ENCODE measurements around the gene KRI1.
"Not testable (repeated sequence)": the region's sequence is repeated elsewhere in the genome, so short reads cannot be mapped to it uniquely, and the experiment has no call there.

Gene KRI1

GRCh38 chr19:10593148-10593547 is 27.3 kb upstream of the KRI1 start:
- Histone ChIP-seq H3K9ac (ENCODE audit: low read length) (no peak overlapping the region), H3K4me1 (ENCODE audit: control insufficient read depth, low read depth, low read length) (no peaks in the 10 kb centered on the region), H3K36me3 (ENCODE audit: control insufficient read depth, low read depth, low read length) (no peaks in the 10 kb centered on the region), H3K27me3 (ENCODE audit: control insufficient read depth, insufficient read depth, low read length) (no peaks in the 10 kb centered on the region), H3K4me3 (ENCODE audit: low read length) (no peak overlapping the region), H3K27ac (ENCODE audit: low read length) (no peak overlapping the region), H3K9me3 (ENCODE audit: control insufficient read depth, low read depth, low read length) (no peaks in the 10 kb centered on the region)

GRCh38 chr19:10587839-10588150 is 22.0 kb upstream of the KRI1 start:
- H3K36me3 ChIP-seq (ENCODE audit: control insufficient read depth, low read depth, low read length): no peaks in the 10 kb centered on the region
- no peak overlapping the region for H3K9ac ChIP-seq (ENCODE audit: low read length)
- H3K27me3 ChIP-seq (ENCODE audit: control insufficient read depth, insufficient read depth, low read length): no peaks in the 10 kb centered on the region
- H3K27ac ChIP-seq (ENCODE audit: low read length): no peak overlapping the region
- no peak overlapping the region for H3K4me3 ChIP-seq (ENCODE audit: low read length)
- H3K4me1 ChIP-seq (ENCODE audit: control insufficient read depth, low read depth, low read length): no peaks in the 10 kb centered on the region
- no peaks in the 10 kb centered on the region for H3K9me3 ChIP-seq (ENCODE audit: control insufficient read depth, low read depth, low read length)

- Histone ChIP-seq H3K9ac (ENCODE audit: low read length) (no peak within 1 kb of the TSS), H3K27ac (ENCODE audit: low read length) (no peak within 1 kb of the TSS), H3K9me3 (ENCODE audit: control insufficient read depth, low read depth, low read length) (no peaks in the 10 kb centered on the region), H3K4me1 (ENCODE audit: control insufficient read depth, low read depth, low read length) (no peaks in the 10 kb centered on the region), H3K27me3 (ENCODE audit: control insufficient read depth, insufficient read depth, low read length) (no peaks in the 10 kb centered on the region), H3K4me3 (ENCODE audit: low read length) (peak within 1 kb of the TSS; percentile 63), H3K36me3 (ENCODE audit: control insufficient read depth, low read depth, low read length) (no peaks in the 10 kb centered on the region)
Observed at GRCh38 chr19:10587022-10587838, 21.4 kb upstream of the KRI1 start, which contains the start of gene AP1M2. Gene AP1M2 (minus strand): TSS chr19:10587312. CDS start chr19:10587231, 81 bp downstream.

GRCh38 chr19:10586396-10586795 is 20.6 kb upstream of the KRI1 start:
- H3K4me3 ChIP-seq (ENCODE audit: low read length): peak overlapping the region; percentile 63
- H3K9ac ChIP-seq (ENCODE audit: low read length): no peak overlapping the region
- H3K9me3 ChIP-seq (ENCODE audit: control insufficient read depth, low read depth, low read length): no peaks in the 10 kb centered on the region
- H3K36me3 ChIP-seq (ENCODE audit: control insufficient read depth, low read depth, low read length): no peaks in the 10 kb centered on the region
- H3K4me1 ChIP-seq (ENCODE audit: control insufficient read depth, low read depth, low read length): no peaks in the 10 kb centered on the region
- no peak overlapping the region for H3K27ac ChIP-seq (ENCODE audit: low read length)
- H3K27me3 ChIP-seq (ENCODE audit: control insufficient read depth, insufficient read depth, low read length): no peaks in the 10 kb centered on the region

GRCh38 chr19:10583036-10583776 is 17.4 kb upstream of the KRI1 start:
- H3K4me1 ChIP-seq (ENCODE audit: control insufficient read depth, low read depth, low read length): no peaks in the 10 kb centered on the region
- H3K4me3 ChIP-seq (ENCODE audit: low read length): no peak overlapping the region
- no peaks in the 10 kb centered on the region for H3K9me3 ChIP-seq (ENCODE audit: control insufficient read depth, low read depth, low read length)
- no peak overlapping the region for H3K27ac ChIP-seq (ENCODE audit: low read length)
- H3K9ac ChIP-seq (ENCODE audit: low read length): no peak overlapping the region
- peaks cover 5% of the 10 kb centered on the region for H3K36me3 ChIP-seq (ENCODE audit: control insufficient read depth, low read depth, low read length)
- no peaks in the 10 kb centered on the region for H3K27me3 ChIP-seq (ENCODE audit: control insufficient read depth, insufficient read depth, low read length)

GRCh38 chr19:10582091-10582490 is 16.3 kb upstream of the KRI1 start:
- H3K4me1 ChIP-seq (ENCODE audit: control insufficient read depth, low read depth, low read length): no peaks in the 10 kb centered on the region
- H3K9ac ChIP-seq (ENCODE audit: low read length): no peak overlapping the region
- no peak overlapping the region for H3K4me3 ChIP-seq (ENCODE audit: low read length)
- H3K36me3 ChIP-seq (ENCODE audit: control insufficient read depth, low read depth, low read length): peaks cover 5% of the 10 kb centered on the region
- no peak overlapping the region for H3K27ac ChIP-seq (ENCODE audit: low read length)
- H3K27me3 ChIP-seq (ENCODE audit: control insufficient read depth, insufficient read depth, low read length): no peaks in the 10 kb centered on the region
- no peaks in the 10 kb centered on the region for H3K9me3 ChIP-seq (ENCODE audit: control insufficient read depth, low read depth, low read length)

- no peak overlapping the region for H3K27ac ChIP-seq (ENCODE audit: low read length)
- no peaks in the 10 kb centered on the region for H3K27me3 ChIP-seq (ENCODE audit: control insufficient read depth, insufficient read depth, low read length)
- no peaks in the 10 kb centered on the region for H3K4me1 ChIP-seq (ENCODE audit: control insufficient read depth, low read depth, low read length)
- H3K36me3 ChIP-seq (ENCODE audit: control insufficient read depth, low read depth, low read length): peaks cover 5% of the 10 kb centered on the region
- no peak overlapping the region for H3K9ac ChIP-seq (ENCODE audit: low read length)
- H3K9me3 ChIP-seq (ENCODE audit: control insufficient read depth, low read depth, low read length): no peaks in the 10 kb centered on the region
- no peak overlapping the region for H3K4me3 ChIP-seq (ENCODE audit: low read length)
Observed at GRCh38 chr19:10580979-10581631, 15.3 kb upstream of the KRI1 start.

GRCh38 chr19:10577951-10578350 is 12.1 kb upstream of the KRI1 start:
- H3K27me3 ChIP-seq (ENCODE audit: control insufficient read depth, insufficient read depth, low read length): no peaks in the 10 kb centered on the region
- H3K9ac ChIP-seq (ENCODE audit: low read length): no peak overlapping the region
- H3K4me3 ChIP-seq (ENCODE audit: low read length): no peak overlapping the region
- peaks cover 8% of the 10 kb centered on the region for H3K36me3 ChIP-seq (ENCODE audit: control insufficient read depth, low read depth, low read length)
- no peaks in the 10 kb centered on the region for H3K9me3 ChIP-seq (ENCODE audit: control insufficient read depth, low read depth, low read length)
- no peak overlapping the region for H3K27ac ChIP-seq (ENCODE audit: low read length)
- no peaks in the 10 kb centered on the region for H3K4me1 ChIP-seq (ENCODE audit: control insufficient read depth, low read depth, low read length)

- Histone ChIP-seq H3K36me3 (ENCODE audit: control insufficient read depth, low read depth, low read length) (peaks cover 8% of the 10 kb centered on the region), H3K27ac (ENCODE audit: low read length) (no peak overlapping the region), H3K4me3 (ENCODE audit: low read length) (no peak overlapping the region), H3K27me3 (ENCODE audit: control insufficient read depth, insufficient read depth, low read length) (no peaks in the 10 kb centered on the region), H3K9me3 (ENCODE audit: control insufficient read depth, low read depth, low read length) (no peaks in the 10 kb centered on the region), H3K4me1 (ENCODE audit: control insufficient read depth, low read depth, low read length) (no peaks in the 10 kb centered on the region), H3K9ac (ENCODE audit: low read length) (no peak overlapping the region)
Observed at GRCh38 chr19:10575011-10575716, 9.4 kb upstream of the KRI1 start.

GRCh38 chr19:10574462-10574861 is 8.7 kb upstream of the KRI1 start:
- Histone ChIP-seq H3K27me3 (ENCODE audit: control insufficient read depth, insufficient read depth, low read length) (no peaks in the 10 kb centered on the region), H3K9ac (ENCODE audit: low read length) (no peak overlapping the region), H3K27ac (ENCODE audit: low read length) (no peak overlapping the region), H3K36me3 (ENCODE audit: control insufficient read depth, low read depth, low read length) (peaks cover 5% of the 10 kb centered on the region), H3K4me3 (ENCODE audit: low read length) (no peak overlapping the region), H3K4me1 (ENCODE audit: control insufficient read depth, low read depth, low read length) (no peaks in the 10 kb centered on the region), H3K9me3 (ENCODE audit: control insufficient read depth, low read depth, low read length) (no peaks in the 10 kb centered on the region)

GRCh38 chr19:10573793-10574192 is 8.0 kb upstream of the KRI1 start:
- not testable (repeated sequence) for H3K27me3 ChIP-seq (ENCODE audit: control insufficient read depth, insufficient read depth, low read length); H3K4me3 ChIP-seq (ENCODE audit: low read length); H3K9ac ChIP-seq (ENCODE audit: low read length); H3K27ac ChIP-seq (ENCODE audit: low read length); H3K36me3 ChIP-seq (ENCODE audit: control insufficient read depth, low read depth, low read length); H3K9me3 ChIP-seq (ENCODE audit: control insufficient read depth, low read depth, low read length); H3K4me1 ChIP-seq (ENCODE audit: control insufficient read depth, low read depth, low read length)

Data from iPS-18a (cell line).